Right lobe of liver (tissue), 4 donors: Measurements from ENCODE around the gene RAB23.
A peak's percentile ranks its signal among the peaks of the same experiment; 100 is the strongest.

Experiments used
- POLR2A ChIP-seq: fragments of 450-650 bp; IDR thresholded peaks from one replicate; pipeline ENCODE4 v1.6.1; 2017; ENCODE audit warnings: antibody characterized with exemption, mild to moderate bottlenecking
- TF ChIP-seq, protein P1 (sequence below), 4 donors: fragments of 200-600 bp in 3 of 4; fragments of 450-650 bp in 1 of 4; IDR thresholded peaks; one replicate each; pipeline versions ENCODE4 v1.5.1 to v1.8.0; 2016 to 2022; ENCODE audit warnings: antibody characterized with exemption in 4 of 4, mild to moderate bottlenecking in 2 of 4
- donor health status: DM: no; HTN: no; CAD: no.
- donor health status: DM: no; HTN: no; CAD: no.
- donor health status: DM: no; HTN: yes; CAD: no.

DNA sequence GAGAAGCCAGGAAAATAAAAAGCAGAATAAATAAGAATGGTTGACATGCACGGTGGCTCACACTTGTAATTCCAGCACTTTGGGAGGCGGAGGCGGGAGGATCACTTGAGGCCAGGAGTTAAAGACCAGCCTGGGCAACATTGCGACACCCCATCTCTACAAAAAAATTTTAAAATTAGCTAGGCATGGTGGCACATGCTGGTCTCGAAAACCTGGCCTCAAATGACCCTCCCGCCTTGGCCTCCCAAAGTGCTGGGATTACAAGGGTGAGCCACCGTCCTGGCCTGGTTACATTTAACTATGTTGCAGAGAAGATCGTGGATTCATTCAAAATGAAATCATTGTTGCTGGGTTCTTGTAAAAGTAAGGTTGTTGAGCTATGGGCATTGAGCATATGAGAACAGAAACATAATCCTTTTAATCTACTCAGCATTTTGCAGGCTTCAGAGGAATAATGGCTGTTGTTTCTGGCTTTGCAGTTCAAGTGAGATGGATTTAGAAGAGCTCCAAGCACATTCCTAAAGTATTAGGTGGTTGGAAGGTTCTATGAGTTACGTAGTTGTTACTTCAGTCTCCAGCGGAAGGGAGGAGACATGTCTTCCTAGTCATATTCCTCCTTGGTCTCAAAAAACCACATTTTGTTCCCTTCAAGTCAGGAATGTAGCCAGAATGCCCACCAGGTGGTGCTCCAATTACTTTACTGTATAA is 45.6 kb upstream of the RAB23 start:
- TF ChIP-seq, protein P1, sequence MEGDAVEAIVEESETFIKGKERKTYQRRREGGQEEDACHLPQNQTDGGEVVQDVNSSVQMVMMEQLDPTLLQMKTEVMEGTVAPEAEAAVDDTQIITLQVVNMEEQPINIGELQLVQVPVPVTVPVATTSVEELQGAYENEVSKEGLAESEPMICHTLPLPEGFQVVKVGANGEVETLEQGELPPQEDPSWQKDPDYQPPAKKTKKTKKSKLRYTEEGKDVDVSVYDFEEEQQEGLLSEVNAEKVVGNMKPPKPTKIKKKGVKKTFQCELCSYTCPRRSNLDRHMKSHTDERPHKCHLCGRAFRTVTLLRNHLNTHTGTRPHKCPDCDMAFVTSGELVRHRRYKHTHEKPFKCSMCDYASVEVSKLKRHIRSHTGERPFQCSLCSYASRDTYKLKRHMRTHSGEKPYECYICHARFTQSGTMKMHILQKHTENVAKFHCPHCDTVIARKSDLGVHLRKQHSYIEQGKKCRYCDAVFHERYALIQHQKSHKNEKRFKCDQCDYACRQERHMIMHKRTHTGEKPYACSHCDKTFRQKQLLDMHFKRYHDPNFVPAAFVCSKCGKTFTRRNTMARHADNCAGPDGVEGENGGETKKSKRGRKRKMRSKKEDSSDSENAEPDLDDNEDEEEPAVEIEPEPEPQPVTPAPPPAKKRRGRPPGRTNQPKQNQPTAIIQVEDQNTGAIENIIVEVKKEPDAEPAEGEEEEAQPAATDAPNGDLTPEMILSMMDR (IDR thresholded peaks at IDR 0.05) = peak; percentile 33 to 44 (median 42)
- no peak for TF ChIP-seq POLR2A
